Rectal smooth muscle tissue (tissue), 1 donor: ENCODE measurements around the gene PNPT1.
A peak's percentile ranks its signal among the peaks of the same experiment; 100 is the strongest.
"Not testable (repeated sequence)": the region's sequence is repeated elsewhere in the genome, so short reads cannot be mapped to it uniquely, and the experiment has no call there.

Experiments used
- H3K27ac ChIP-seq: one replicate; pipeline ENCODE4 v1.7.0; 2013; ENCODE audit warnings: low read depth, low read length, inconsistent platforms
- H3K27me3 ChIP-seq: one replicate; pipeline ENCODE4 v1.7.0; 2013; ENCODE audit warnings: low read length; ENCODE audit not compliant: control insufficient read depth, insufficient read depth
- H3K36me3 ChIP-seq: one replicate; pipeline ENCODE4 v1.7.0; 2013; ENCODE audit warnings: low read length; ENCODE audit not compliant: control insufficient read depth, insufficient read depth
- H3K4me1 ChIP-seq: one replicate; pipeline ENCODE4 v1.7.0; 2013; ENCODE audit warnings: low read length; ENCODE audit not compliant: control insufficient read depth, insufficient read depth
- H3K4me3 ChIP-seq: one replicate; pipeline ENCODE4 v1.7.0; 2013; ENCODE audit warnings: low read length
- H3K9ac ChIP-seq: one replicate; pipeline ENCODE4 v1.7.0; 2013; ENCODE audit warnings: low read length

Gene PNPT1

DNA sequence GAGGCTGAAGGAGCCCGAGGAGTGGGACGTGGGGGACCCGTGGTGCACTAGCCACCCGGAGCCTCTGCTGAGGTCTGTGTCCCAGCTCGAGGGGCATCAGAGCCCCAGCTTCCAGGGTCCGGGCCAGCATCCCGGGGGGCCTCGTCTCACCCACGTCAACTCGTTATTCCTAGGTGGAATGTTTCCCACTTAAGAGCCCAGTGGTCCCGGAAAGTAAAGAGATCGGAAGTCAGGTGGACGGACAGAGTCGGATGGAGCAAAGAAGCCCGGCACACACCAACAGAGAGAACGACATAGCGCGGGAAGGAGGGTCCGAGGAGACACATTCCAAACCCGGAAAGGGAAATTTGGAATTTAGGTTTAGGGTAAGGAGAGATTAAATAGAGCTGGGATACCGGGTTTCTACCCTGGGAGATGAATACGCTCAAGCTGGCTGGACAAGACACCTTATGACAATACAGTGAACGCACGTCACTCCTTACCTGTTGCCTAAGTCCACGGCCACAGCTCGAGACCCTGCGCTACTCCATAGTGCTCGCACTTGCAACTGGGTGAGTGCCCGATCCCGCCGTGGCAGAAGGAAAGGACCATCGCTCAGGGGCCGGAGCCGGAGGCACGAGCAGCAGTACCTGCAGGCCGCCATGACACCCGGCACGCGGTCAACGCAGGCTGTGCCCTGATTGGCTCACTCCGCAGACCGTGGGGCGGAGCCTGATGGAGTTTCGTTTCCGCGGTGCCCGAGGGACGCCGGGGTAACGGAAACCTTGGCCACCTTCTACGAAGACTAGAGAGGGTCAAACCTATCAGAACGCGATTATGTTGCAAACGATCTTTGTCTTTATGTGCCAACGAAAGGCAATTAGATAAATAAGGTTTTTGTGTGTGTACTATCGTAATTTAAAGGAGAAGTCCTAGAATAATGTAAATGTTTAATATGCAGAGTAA, at the start of gene PNPT1:
TSS of gene PNPT1 (minus strand) at position 664 of the 945 bp plus-strand sequence. CDS start at position 643, 21 bp downstream.
- Histone ChIP-seq H3K4me1 (no peaks in the 10 kb centered on the region), H3K27ac (peak within 1 kb of the TSS; percentile 16), H3K27me3 (no peaks in the 10 kb centered on the region), H3K4me3 (peak within 1 kb of the TSS; percentile 85), H3K36me3 (no peaks in the 10 kb centered on the region), H3K9ac (peak within 1 kb of the TSS; percentile 16)

DNA sequence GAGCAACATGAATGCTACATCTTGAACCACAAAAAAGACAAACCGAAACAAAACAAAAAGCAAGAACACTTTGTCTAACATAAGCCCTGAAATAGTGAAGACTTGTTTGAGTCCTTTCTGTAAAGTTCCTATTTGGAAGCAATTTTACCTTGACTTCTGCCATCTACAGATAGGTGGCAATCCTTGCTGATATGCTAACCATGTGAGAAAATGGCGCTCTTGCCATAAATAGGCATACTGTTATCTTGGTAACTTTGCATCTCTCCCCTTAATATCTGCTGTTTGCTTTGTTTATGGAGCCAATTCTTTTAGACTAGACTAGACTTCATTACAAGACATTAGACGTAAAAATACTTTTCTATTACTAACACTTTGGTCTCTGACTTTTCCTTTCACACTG, 49.4 kb upstream of the PNPT1 start:
- Histone ChIP-seq H3K4me1 (no peaks in the 10 kb centered on the region), H3K4me3 (no peak overlapping the region), H3K27me3 (no peaks in the 10 kb centered on the region), H3K36me3 (no peaks in the 10 kb centered on the region), H3K27ac (no peak overlapping the region), H3K9ac (no peak overlapping the region)

DNA sequence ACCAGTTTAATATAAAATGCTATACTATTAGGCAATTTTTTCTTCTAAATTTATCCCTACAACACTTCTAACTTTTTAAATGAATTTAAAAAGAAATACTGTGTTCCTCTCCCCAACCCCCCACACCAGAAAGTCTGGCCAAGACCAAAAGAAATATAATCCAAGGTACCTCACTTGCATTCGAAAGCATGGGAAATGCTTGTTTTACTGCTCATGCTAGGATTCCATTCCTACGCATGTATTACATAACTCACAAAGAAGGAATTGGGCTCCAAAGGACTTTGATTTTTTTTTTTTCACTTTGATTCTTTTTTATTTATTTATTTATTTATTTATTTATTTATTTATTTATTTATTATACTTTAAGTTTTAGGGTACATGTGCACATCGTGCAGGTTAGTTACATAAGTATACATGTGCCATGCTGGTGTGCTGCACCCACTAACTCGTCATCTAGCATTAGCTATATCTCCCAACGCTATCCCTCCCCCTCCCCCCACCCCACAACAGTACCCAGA, 42.4 kb upstream of the PNPT1 start:
- not testable (repeated sequence) for H3K9ac ChIP-seq, H3K4me3 ChIP-seq, H3K27ac ChIP-seq, H3K27me3 ChIP-seq, H3K4me1 ChIP-seq, H3K36me3 ChIP-seq

DNA sequence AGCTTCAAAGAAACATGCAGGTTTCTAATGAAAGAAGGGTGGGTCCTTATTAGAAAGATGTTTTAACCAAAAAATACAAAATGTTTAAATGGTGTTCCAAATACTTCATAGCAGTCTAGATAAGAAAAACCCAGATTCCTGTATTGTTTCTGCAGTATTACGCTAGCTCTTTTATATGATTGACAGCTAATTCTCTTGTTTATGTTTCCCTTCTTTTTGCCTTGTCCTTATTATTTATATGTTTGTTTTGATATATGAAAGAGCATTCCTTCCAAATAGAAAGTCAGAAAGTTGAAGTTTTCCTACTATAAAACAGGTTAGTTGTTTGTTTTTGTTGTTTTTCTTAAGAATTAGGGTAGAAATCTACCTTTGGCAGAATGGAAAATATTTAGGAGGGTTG, 41.1 kb upstream of the PNPT1 start:
- H3K4me1 ChIP-seq, result no peaks in the 10 kb centered on the region
- no peaks in the 10 kb centered on the region for H3K27me3 ChIP-seq
- no peaks in the 10 kb centered on the region for H3K36me3 ChIP-seq
- no peak overlapping the region for H3K9ac ChIP-seq
- no peak overlapping the region for H3K27ac ChIP-seq
- no peak overlapping the region for H3K4me3 ChIP-seq

DNA sequence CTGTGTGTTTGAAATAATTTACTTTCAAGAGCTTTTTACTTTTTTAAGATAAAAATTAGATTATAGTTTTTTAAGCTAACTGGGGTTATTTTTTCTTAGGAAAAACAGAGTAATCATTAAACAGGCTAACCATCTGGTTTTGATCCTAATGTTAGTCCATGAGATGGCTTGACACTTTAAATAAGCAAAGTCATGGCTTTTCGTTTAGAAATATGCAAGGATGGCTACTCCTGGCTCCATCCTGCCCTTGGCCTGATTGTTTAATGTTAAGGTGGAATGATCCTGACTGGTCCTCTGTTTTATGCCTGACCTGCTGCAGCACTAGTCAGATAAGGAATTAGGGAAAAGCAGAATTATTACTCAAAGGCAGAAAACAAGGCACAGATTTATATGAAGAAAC, 39.7 kb upstream of the PNPT1 start:
- no peak overlapping the region for H3K27ac ChIP-seq
- no peaks in the 10 kb centered on the region for H3K4me1 ChIP-seq
- no peaks in the 10 kb centered on the region for H3K36me3 ChIP-seq
- no peak overlapping the region for H3K9ac ChIP-seq
- H3K4me3 ChIP-seq, result no peak overlapping the region
- H3K27me3 ChIP-seq, result no peaks in the 10 kb centered on the region

DNA sequence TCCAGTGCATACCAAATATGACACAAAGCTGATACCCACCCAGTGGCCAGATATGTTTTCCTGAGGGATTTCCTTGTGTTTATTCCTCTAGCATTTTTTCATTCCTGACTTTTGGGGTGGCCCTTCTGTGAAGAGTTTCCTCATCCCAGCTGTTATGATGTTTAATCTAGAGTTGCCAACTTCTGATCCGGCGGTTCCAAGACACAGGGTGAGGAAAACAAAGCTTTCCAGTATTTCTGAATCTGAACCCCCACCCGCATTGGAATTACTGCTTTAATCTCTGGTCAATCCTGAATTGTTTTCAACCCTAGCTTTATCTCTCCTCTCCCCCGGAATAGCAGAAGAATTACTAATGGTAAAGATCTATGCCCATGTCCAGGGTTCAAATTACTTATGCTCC, 39.2 kb upstream of the PNPT1 start:
- Histone ChIP-seq H3K36me3 (no peaks in the 10 kb centered on the region), H3K4me3 (no peak overlapping the region), H3K9ac (no peak overlapping the region), H3K27me3 (no peaks in the 10 kb centered on the region), H3K4me1 (no peaks in the 10 kb centered on the region), H3K27ac (no peak overlapping the region)

DNA sequence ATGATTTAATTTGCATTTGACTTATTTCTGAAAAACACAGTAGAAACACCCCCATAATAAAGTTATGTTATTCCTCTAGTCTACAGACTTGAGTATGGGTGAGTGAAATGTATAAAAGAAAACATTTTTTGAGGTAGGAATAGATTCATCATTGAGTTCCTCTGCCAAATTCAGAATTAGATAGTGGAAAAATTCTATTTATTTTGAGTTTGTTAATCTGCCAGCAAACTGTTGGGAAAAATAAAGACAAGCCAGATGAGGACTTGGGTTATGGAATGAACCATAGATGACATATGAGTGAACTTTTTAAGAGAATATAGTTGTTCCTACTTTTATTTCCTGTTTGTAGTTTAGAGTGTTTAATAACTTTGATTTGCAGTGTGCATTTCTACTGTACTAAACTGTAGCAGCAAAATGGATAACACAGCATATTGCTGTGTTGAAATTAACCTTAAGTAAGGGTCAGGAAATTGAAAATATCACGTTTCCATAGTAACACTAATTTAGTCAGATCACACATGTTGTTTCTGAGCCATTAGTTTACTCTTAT, 35.6 kb upstream of the PNPT1 start:
- Histone ChIP-seq H3K27ac (no peak overlapping the region), H3K4me3 (no peak overlapping the region)

DNA sequence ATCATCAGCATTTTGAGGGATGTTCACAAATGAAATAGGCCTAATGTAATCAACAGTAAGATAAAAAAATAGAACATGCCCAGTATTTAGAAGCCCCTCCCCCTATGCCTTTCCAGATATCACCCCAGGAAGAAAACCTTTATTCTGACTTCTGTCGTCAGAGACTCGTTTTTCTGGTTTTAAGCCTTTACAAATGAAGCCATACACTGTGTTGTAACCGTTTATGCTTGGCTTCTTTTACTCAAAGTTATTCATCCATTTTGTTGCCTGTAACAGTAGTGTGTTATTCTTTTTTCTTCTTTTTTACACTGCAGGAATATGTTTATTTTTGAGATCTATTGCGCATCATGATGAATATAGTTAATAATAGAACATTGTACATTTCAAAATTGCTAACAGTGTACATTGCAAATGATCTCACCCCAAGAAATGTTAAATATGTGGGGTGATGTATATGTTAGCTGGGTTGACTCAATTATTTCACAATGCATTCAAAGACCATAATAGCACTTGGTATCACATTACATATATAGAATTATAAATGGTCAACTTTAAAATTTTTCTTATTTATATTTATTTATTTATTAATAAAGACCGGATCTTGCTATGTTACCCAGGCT, 28.1 kb upstream of the PNPT1 start:
- Histone ChIP-seq H3K4me1 (no peaks in the 10 kb centered on the region), H3K27me3 (no peaks in the 10 kb centered on the region), H3K36me3 (no peaks in the 10 kb centered on the region), H3K4me3 (no peak overlapping the region), H3K9ac (no peak overlapping the region), H3K27ac (no peak overlapping the region)

More for the DNA sequence above, 35.6 kb upstream of the PNPT1 start:
- Histone ChIP-seq H3K27me3 (no peaks in the 10 kb centered on the region), H3K4me1 (no peaks in the 10 kb centered on the region), H3K36me3 (no peaks in the 10 kb centered on the region), H3K9ac (no peak overlapping the region)

DNA sequence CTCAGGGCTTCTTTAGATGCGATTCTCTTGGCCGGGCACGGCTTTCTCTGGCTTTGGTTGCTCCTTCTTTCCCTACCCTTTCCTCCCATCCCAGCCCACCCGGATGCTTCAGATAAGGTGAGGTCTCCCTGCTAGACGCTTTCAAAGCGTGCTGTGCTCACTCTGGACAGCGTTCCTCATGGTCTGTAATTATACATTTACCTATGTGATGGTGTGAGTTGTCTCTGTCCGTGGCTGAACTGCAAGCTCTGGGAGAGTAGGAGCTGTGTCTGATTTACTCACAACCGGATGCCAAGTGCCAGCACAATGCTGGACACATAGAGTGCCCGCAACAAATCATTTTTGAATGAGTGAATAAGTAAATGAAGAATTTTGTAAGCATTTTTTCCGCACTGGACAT, 26.8 kb upstream of the PNPT1 start:
- Histone ChIP-seq H3K27me3 (no peaks in the 10 kb centered on the region), H3K9ac (no peak overlapping the region), H3K4me3 (no peak overlapping the region), H3K4me1 (no peaks in the 10 kb centered on the region), H3K27ac (no peak overlapping the region), H3K36me3 (no peaks in the 10 kb centered on the region)

DNA sequence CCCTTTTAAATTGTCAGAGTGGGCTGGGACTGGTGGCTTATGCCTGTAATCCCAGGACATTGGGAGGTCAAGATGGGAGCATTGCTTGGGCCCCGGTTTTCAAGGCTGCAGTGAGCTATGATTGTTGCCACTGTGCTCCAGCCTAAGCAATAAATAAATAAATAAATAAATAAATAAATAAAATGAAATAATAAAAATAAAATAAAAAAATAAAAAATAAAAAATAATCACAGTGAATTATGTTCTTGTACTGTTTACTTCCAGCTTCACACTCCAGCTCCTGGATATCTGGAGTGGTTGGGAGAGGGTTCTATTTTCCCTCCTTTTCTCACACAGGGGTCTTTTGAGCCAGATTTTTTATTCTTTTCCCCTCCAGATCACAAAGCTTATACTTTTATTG, 26.2 kb upstream of the PNPT1 start:
- Histone ChIP-seq H3K4me1 (no peaks in the 10 kb centered on the region), H3K27me3 (no peaks in the 10 kb centered on the region), H3K4me3 (no peak overlapping the region), H3K9ac (no peak overlapping the region), H3K36me3 (no peaks in the 10 kb centered on the region), H3K27ac (no peak overlapping the region)

DNA sequence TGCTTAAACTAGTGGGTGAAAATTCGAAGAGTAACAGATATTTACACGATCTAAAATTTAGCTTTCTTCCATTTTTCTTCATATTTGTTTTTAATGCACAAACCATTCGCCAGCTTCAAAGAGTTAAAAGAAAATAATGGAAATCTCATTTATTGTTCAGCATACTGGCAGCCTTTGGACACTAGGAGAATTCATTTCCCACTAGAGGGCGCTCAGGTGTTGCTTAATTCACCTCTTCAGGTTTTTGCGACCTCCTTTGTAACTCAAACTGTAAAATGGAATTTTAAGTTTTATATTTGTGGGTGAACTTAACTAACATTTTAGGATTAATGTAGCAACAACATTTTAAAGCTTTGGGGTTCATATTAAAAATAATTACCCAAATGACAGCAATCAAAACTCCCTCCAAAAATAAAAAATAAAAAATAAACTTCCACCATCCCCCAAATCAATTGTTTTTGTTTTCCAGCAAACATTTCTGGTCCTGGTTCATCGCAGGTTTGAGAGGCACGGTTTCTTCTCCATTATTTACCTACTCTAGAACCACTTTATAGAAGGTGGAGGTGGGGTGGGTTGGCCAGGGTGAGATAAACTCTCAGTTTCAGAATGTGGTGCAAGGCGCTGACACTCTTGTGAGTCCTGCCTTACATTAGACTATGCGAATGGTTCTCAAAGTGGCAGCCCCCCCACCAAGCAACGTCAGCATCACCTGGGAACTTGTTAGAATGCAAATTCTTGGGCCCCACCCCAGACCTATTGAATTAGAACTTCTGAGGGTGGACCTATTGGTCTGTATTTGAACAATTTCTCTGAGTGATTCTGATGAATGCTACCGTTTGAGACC, 24.7 kb upstream of the PNPT1 start:
- H3K36me3 ChIP-seq, result no peaks in the 10 kb centered on the region
- H3K27ac ChIP-seq, result no peak overlapping the region
- no peak overlapping the region for H3K9ac ChIP-seq
- no peaks in the 10 kb centered on the region for H3K4me1 ChIP-seq
- H3K27me3 ChIP-seq, result no peaks in the 10 kb centered on the region
- H3K4me3 ChIP-seq, result no peak overlapping the region

DNA sequence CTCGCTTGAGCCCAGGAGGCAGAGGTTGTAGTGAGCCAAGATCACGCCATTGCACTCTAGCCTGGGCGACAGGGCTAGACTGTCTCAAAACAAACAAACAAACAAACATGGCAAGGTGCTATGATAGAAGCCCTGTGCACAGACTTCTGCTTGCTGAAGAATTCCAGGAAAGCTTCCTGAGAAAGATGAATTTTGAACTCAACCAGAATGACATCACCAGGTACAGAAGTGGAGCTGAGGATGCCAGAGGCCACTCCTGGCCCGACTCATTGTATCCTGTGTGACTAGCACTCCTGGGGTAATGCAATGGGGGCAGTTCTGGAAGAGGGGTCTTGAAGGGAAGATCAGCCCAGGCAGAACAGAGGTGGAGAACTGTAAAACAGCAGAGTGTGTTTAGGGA, 22.0 kb upstream of the PNPT1 start:
- Histone ChIP-seq H3K4me1 (no peaks in the 10 kb centered on the region), H3K27me3 (no peaks in the 10 kb centered on the region), H3K27ac (no peak overlapping the region), H3K4me3 (no peak overlapping the region), H3K36me3 (no peaks in the 10 kb centered on the region), H3K9ac (no peak overlapping the region)
